ENCODE data around the gene GRN.
"Not testable (repeated sequence)": the region's sequence is repeated elsewhere in the genome, so short reads cannot be mapped to it uniquely, and the experiment has no call there.

The GRN gene

DNA sequence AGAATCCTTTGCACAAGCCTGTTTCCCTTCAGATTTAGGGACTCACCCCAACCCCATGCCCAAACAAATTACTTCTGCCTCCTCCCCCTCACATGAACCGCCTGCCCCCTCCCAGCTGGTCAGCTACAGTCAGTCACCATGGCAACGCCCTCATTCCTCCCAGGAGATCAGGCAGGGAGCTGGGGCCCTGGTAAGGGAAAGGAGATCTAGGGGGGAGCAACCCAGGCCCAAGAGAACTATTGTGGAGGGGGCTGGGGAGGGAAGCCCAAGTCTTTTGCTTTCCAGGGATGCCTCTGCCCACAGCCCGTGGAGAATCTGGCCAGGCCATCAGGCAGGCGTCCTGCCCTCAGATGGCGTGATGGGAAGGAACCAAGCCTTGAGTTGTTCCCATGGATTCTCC, 15.7 kb downstream of the GRN start:
- Histone ChIP-seq H3K9me3 (ENCODE audit: insufficient read depth, low read length) (no peaks in the 10 kb centered on the region), H3K4me1 (ENCODE audit: insufficient read depth, insufficient read length) (peaks cover 20% of the 10 kb centered on the region), H3K36me3 (ENCODE audit: insufficient read depth, insufficient read length, low read length) (peaks cover 27% of the 10 kb centered on the region), H3K4me3 (ENCODE audit: insufficient read length, low read depth) (no peak overlapping the region), H3K27me3 (ENCODE audit: insufficient read depth, insufficient read length) (peaks cover 16% of the 10 kb centered on the region), H3K9ac (ENCODE audit: insufficient read length, low read depth) (no peak overlapping the region)
- no peak for DNase-seq (ENCODE audit: low read depth, low spot score)
- TF ChIP-seq SUZ12 (IDR thresholded peaks at IDR 0.05; ENCODE audit: extremely low read depth, insufficient read depth, insufficient read length) (no peak), YY1 (IDR thresholded peaks at IDR 0.05; ENCODE audit: insufficient read depth, insufficient read length) (no peak), ZNF274 (IDR thresholded peaks at IDR 0.05; ENCODE audit: low read depth, low read length) (no peak)

DNA sequence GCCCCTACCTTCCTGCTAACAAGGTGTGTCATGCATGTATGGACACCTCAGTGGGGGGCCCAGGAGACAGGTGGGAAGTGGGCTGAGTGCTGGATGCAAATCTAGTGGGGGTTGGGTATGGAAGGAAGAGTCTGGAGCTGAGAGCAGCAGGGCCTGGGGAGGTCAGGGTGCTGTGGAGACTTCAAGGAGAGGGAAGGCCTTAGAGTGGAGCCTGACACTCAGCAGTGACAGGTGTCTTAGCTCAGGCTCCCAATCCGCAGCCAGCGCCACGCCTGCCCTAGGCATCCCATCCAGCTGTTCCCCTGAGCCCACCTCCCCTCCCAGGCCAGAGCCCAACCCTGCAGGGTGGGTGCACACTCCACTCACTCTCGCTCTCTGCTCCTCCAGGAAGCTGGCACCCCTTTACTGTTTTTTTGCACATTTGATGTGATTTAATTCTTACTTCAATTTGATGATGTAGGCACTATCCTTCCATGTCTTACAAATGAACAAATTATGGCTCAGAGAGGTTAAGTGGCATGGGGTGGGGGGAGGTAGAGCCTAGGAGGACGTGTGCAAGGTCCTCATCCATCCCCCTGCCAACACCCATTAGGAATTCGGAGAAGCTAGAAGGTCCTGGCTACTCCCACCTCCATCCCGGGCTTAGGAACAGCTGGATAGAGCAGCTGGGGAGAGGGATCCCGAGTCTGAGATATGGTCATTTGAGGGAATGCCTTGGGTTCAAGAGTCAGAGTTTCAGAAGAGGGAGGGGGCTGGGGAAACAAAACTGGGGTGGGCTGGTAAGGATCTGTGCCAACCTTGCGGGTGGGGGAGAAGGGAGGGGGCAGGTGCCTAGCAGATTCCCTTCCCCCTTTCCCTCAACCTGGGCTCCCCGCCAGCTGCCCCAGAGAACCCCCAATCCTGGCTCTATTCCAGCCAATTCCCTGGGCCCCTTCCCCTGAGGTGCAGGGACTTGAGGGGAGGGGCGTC, 16.5 kb downstream of the GRN start:
- Histone ChIP-seq H3K27me3 (ENCODE audit: insufficient read depth, insufficient read length) (peaks cover 20% of the 10 kb centered on the region), H3K9ac (ENCODE audit: insufficient read length, low read depth) (peak overlapping the region; percentile 57), H3K4me3 (ENCODE audit: insufficient read length, low read depth) (no peak overlapping the region), H3K4me1 (ENCODE audit: insufficient read depth, insufficient read length) (peaks cover 18% of the 10 kb centered on the region), H3K9me3 (ENCODE audit: insufficient read depth, low read length) (no peaks in the 10 kb centered on the region), H3K36me3 (ENCODE audit: insufficient read depth, insufficient read length, low read length) (peaks cover 19% of the 10 kb centered on the region)
- TF ChIP-seq SUZ12 (IDR thresholded peaks at IDR 0.05; ENCODE audit: extremely low read depth, insufficient read depth, insufficient read length) (no peak), ZNF274 (IDR thresholded peaks at IDR 0.05; ENCODE audit: low read depth, low read length) (no peak), YY1 (IDR thresholded peaks at IDR 0.05; ENCODE audit: insufficient read depth, insufficient read length) (no peak)
- no peak for DNase-seq (ENCODE audit: low read depth, low spot score)

DNA sequence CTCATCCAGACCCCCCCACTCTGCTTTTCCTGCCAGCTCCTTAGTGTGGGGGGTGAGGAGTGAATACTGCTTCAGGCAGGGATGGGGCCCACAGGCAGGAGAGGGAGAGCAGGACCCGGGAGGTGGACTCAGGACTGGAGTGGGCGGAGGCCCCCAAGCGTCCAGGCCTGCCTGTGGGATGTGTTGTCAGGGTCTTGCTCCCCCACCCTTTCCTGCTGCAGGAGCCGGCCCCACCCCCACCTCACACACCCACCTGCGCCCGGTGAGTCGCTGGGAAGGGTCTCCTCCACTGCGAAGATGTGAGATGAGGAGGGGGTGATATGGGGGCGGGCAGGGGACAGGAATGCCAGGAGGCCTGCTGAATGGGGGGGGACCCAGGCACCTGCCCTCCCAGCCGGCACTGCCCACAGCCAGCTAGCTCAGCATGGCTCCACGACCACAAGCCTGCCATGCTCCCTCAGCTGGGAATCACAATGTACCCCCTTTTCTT, 17.4 kb downstream of the GRN start:
- Histone ChIP-seq H3K27me3 (ENCODE audit: insufficient read depth, insufficient read length) (peaks cover 22% of the 10 kb centered on the region), H3K4me1 (ENCODE audit: insufficient read depth, insufficient read length) (peaks cover 18% of the 10 kb centered on the region), H3K36me3 (ENCODE audit: insufficient read depth, insufficient read length, low read length) (peaks cover 18% of the 10 kb centered on the region), H3K9ac (ENCODE audit: insufficient read length, low read depth) (peak overlapping the region; percentile 77), H3K4me3 (ENCODE audit: insufficient read length, low read depth) (peak overlapping the region; percentile 57), H3K9me3 (ENCODE audit: insufficient read depth, low read length) (no peaks in the 10 kb centered on the region)
- no peak for DNase-seq (ENCODE audit: low read depth, low spot score)
- TF ChIP-seq SUZ12 (IDR thresholded peaks at IDR 0.05; ENCODE audit: extremely low read depth, insufficient read depth, insufficient read length) (no peak), ZNF274 (IDR thresholded peaks at IDR 0.05; ENCODE audit: low read depth, low read length) (no peak), YY1 (IDR thresholded peaks at IDR 0.05; ENCODE audit: insufficient read depth, insufficient read length) (no peak)

DNA sequence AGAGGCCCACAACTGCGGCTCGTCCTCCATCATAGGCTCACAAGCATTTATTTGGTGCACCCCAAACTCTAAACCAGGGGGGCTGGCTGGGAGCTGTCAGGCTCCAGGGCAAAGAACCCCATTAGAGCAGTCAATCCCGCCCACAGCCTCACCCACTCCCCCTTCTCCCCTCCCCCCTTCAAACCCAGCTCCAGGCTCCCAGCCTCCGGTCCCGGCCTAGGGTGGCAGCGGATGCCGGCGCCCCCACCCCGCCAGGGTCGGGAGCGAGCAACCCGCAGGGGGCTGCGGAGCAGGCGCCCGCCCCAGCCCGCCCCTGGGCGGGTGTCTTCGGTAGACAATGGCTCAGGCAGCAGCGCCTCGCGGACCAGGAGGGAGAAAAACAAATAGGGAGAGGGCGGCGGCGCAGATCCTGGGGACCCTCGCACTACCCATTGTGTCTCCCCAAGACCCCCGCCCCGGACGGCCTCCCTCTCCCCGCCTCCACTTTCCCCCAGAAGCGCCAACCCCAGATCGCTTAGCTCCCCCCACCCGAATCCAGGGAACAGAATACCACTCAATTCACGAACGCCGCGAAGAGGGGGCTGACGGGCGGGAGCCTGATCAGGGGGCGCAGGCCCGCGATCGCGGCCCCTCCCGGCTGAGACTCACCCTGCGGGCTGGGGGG, 18.0 kb downstream of the GRN start:
- Histone ChIP-seq H3K27me3 (ENCODE audit: insufficient read depth, insufficient read length) (peaks cover 22% of the 10 kb centered on the region), H3K9ac (ENCODE audit: insufficient read length, low read depth) (peak overlapping the region; percentile 77), H3K36me3 (ENCODE audit: insufficient read depth, insufficient read length, low read length) (peaks cover 14% of the 10 kb centered on the region), H3K9me3 (ENCODE audit: insufficient read depth, low read length) (no peaks in the 10 kb centered on the region), H3K4me3 (ENCODE audit: insufficient read length, low read depth) (peak overlapping the region; percentile 57), H3K4me1 (ENCODE audit: insufficient read depth, insufficient read length) (peaks cover 18% of the 10 kb centered on the region)
- no peak for DNase-seq (ENCODE audit: low read depth, low spot score)
- TF ChIP-seq SUZ12 (IDR thresholded peaks at IDR 0.05; ENCODE audit: extremely low read depth, insufficient read depth, insufficient read length) (no peak), YY1 (IDR thresholded peaks at IDR 0.05; ENCODE audit: insufficient read depth, insufficient read length) (no peak)

DNA sequence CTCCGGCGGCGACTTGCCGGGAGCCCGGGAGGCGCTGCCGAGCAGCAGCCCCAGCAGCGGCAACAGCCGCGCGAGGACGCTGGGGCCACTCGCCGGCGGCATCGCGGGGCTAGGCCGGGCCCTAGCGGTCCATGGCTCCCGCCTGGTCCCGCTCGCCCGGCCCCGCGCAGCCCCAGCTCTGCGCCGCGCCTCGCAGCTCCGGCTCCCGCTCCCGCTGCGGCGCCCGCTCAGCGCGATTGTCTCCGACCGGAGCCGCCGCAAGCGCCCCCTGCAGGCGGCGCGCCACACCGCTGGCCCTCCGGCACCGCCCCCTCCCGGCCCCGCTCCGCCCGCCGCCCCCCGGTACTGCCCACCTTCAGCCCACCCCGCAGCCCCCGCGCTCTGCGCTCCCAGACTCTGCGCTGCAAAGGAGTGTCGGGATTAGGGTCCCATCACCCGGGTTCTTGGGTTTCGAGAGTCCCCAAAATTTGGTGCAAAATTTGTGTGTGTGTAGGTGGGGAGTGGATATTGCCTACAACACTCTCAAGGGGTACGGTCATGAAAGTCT, 18.6 kb downstream of the GRN start, which contains the start of gene FAM171A2:
Gene FAM171A2 (minus strand): TSS at position 241 of the 547 bp plus-strand sequence. CDS start 139 bp downstream, at position 102.
- TF ChIP-seq SUZ12 (IDR thresholded peaks at IDR 0.05; ENCODE audit: extremely low read depth, insufficient read depth, insufficient read length) (no peak), ZNF274 (IDR thresholded peaks at IDR 0.05; ENCODE audit: low read depth, low read length) (no peak), YY1 (IDR thresholded peaks at IDR 0.05; ENCODE audit: insufficient read depth, insufficient read length) (no peak)
- DNase-seq (ENCODE audit: low read depth, low spot score) = no peak
- Histone ChIP-seq H3K36me3 (ENCODE audit: insufficient read depth, insufficient read length, low read length) (peaks cover 10% of the 10 kb centered on the region), H3K9me3 (ENCODE audit: insufficient read depth, low read length) (no peaks in the 10 kb centered on the region), H3K9ac (ENCODE audit: insufficient read length, low read depth) (peak within 1 kb of the TSS; percentile 77), H3K4me3 (ENCODE audit: insufficient read length, low read depth) (peak within 1 kb of the TSS; percentile 57), H3K27me3 (ENCODE audit: insufficient read depth, insufficient read length) (peaks cover 22% of the 10 kb centered on the region), H3K4me1 (ENCODE audit: insufficient read depth, insufficient read length) (peaks cover 18% of the 10 kb centered on the region)

DNA sequence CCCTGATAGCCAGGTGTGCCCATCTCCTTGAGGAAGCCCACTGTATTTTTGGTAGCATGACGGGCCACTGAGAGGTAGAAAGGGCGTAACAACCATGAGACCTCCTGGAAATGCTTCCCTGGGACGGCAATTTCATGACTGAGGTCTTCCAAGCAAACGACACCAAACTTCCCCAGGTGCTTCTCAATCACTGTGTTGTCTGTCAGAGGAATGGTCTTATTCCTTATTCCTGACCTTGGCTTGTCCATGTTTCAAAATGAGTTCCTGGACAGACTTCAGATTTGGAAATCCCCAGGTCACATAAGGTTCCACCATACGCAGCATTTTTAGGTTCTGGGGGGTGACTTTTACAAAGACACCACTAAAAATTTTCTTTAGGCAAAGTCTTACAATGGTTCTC, 19.9 kb downstream of the GRN start:
- peaks cover 18% of the 10 kb centered on the region for H3K4me1 ChIP-seq (ENCODE audit: insufficient read depth, insufficient read length)
- not testable (repeated sequence) for H3K9me3 ChIP-seq (ENCODE audit: insufficient read depth, low read length); DNase-seq (ENCODE audit: low read depth, low spot score); H3K9ac ChIP-seq (ENCODE audit: insufficient read length, low read depth); H3K36me3 ChIP-seq (ENCODE audit: insufficient read depth, insufficient read length, low read length); H3K4me3 ChIP-seq (ENCODE audit: insufficient read length, low read depth)
- H3K27me3 ChIP-seq (ENCODE audit: insufficient read depth, insufficient read length) = peaks cover 22% of the 10 kb centered on the region
